Mesendoderm (in vitro differentiated cells): ENCODE measurements around the gene ADARB2.

ENCODE experiments used
- DNase-seq: peaks from one replicate; pipeline ENCODE4 v3.0.0; 2013
- H2AK5ac ChIP-seq: 2 replicates; pipeline ENCODE4 v1.6.1; 2013; ENCODE audit warnings: low read length, inconsistent platforms
- H2BK120ac ChIP-seq: 2 replicates; pipeline ENCODE4 v1.6.1; 2013; ENCODE audit warnings: low read depth, mild to moderate bottlenecking, low read length, moderate library complexity, mixed read lengths
- H2BK15ac ChIP-seq: replicated peaks from 2 replicates; pipeline ENCODE4 v1.6.1; 2013; ENCODE audit warnings: low read depth, mild to moderate bottlenecking, moderate library complexity
- H2BK5ac ChIP-seq: 2 replicates; pipeline ENCODE4 v1.6.1; 2013; ENCODE audit warnings: low read length, inconsistent platforms
- H3K18ac ChIP-seq: 2 replicates; pipeline ENCODE4 v1.6.1; 2013; ENCODE audit warnings: mild to moderate bottlenecking, low read length, mixed read lengths
- H3K23ac ChIP-seq: one replicate; pipeline ENCODE4 v1.6.1; 2013; ENCODE audit warnings: low read length
- H3K27ac ChIP-seq: 2 replicates; pipeline ENCODE4 v1.5.1; 2013; ENCODE audit warnings: low read depth, mild to moderate bottlenecking, inconsistent platforms, low read length, moderate library complexity
- H3K27me3 ChIP-seq: 2 replicates; pipeline ENCODE4 v1.6.1; 2013; ENCODE audit warnings: low read length, control low read depth, mild to moderate bottlenecking, inconsistent platforms; ENCODE audit not compliant: insufficient read depth, poor library complexity
- H3K36me3 ChIP-seq: 2 replicates; pipeline ENCODE4 v1.6.1; 2013; ENCODE audit warnings: low read length, inconsistent platforms; ENCODE audit not compliant: control insufficient read depth, insufficient read depth
- H3K4ac ChIP-seq: one replicate; pipeline ENCODE4 v1.6.1; 2013; ENCODE audit warnings: low read depth, mild to moderate bottlenecking, low read length, moderate library complexity
- H3K4me1 ChIP-seq: 2 replicates; pipeline ENCODE4 v1.6.1; 2013; ENCODE audit warnings: low read depth, low read length, inconsistent platforms; ENCODE audit not compliant: control insufficient read depth
- H3K4me2 ChIP-seq: 2 replicates; pipeline ENCODE4 v1.6.1; 2013; ENCODE audit warnings: low read length
- H3K4me3 ChIP-seq: 2 replicates; pipeline ENCODE4 v1.5.1; 2013; ENCODE audit warnings: mild to moderate bottlenecking, low read length
- H3K56ac ChIP-seq: one replicate; pipeline ENCODE4 v1.6.1; 2013; ENCODE audit warnings: low read length
- H3K79me1 ChIP-seq: 2 replicates; pipeline ENCODE4 v1.6.1; 2013; ENCODE audit warnings: low read length, inconsistent platforms
- H3K79me2 ChIP-seq: 2 replicates; pipeline ENCODE4 v1.6.1; 2013; ENCODE audit warnings: mild to moderate bottlenecking, low read length; ENCODE audit not compliant: control insufficient read depth, insufficient read depth
- H3K9ac ChIP-seq: 2 replicates; pipeline ENCODE4 v1.6.1; 2013; ENCODE audit warnings: low read length, inconsistent platforms
- H4K5ac ChIP-seq: one replicate; pipeline ENCODE4 v1.6.1; 2013; ENCODE audit warnings: low read length
- H4K8ac ChIP-seq: one replicate; pipeline ENCODE4 v1.6.1; 2013; ENCODE audit warnings: low read depth, mild to moderate bottlenecking, control low read depth, low read length, moderate library complexity
- WGBS: extraction: QIAGEN DNeasy Blood & Tissue Kit; methylation state at CpG from one replicate; pipeline ENCODE4 v1.1.7; 2013; ENCODE audit warnings: low lambda C conversion rate, missing lambda C conversion rate; ENCODE audit not compliant: insufficient coverage; ENCODE audit errors: extremely low coverage; 5-methylcytosine and 5-hydroxymethylcytosine counted together

Gene ADARB2

GRCh38 chr10:1653321-1653720 lies 84.0 kb downstream of the ADARB2 start:
- Histone ChIP-seq H4K5ac (no peak overlapping the region), H3K4me3 (no peak overlapping the region), H2BK15ac (no peak overlapping the region), H3K36me3 (no peaks in the 10 kb centered on the region), H3K79me2 (no peaks in the 10 kb centered on the region), H3K23ac (no peak overlapping the region), H3K9ac (no peak overlapping the region), H3K4ac (no peak overlapping the region), H3K27ac (no peak overlapping the region), H3K56ac (no peak overlapping the region), H3K4me2 (no peak overlapping the region), H3K27me3 (no peaks in the 10 kb centered on the region), H2BK5ac (no peak overlapping the region), H3K79me1 (no peaks in the 10 kb centered on the region), H3K18ac (no peak overlapping the region), H3K4me1 (no peaks in the 10 kb centered on the region), H4K8ac (no peak overlapping the region), H2BK120ac (no peak overlapping the region), H2AK5ac (no peak overlapping the region)
- no CpG with 5 or more reads among the region's 11 CpGs for WGBS
- DNase-seq: no peak

GRCh38 chr10:1652151-1652550 lies 85.2 kb downstream of the ADARB2 start:
- no peak overlapping the region for H3K27ac ChIP-seq
- H3K4me1 ChIP-seq: no peaks in the 10 kb centered on the region
- H3K4ac ChIP-seq: no peak overlapping the region
- H3K79me2 ChIP-seq: no peaks in the 10 kb centered on the region
- H4K8ac ChIP-seq: no peak overlapping the region
- H3K4me2 ChIP-seq: no peak overlapping the region
- no peak overlapping the region for H3K56ac ChIP-seq
- no peak overlapping the region for H3K23ac ChIP-seq
- H2AK5ac ChIP-seq: no peak overlapping the region
- WGBS: no CpG with 5 or more reads among the region's 9 CpGs
- no peak overlapping the region for H4K5ac ChIP-seq
- H2BK15ac ChIP-seq: no peak overlapping the region
- no peak overlapping the region for H2BK5ac ChIP-seq
- H3K79me1 ChIP-seq: no peaks in the 10 kb centered on the region
- no peak for DNase-seq
- H3K18ac ChIP-seq: no peak overlapping the region
- H3K36me3 ChIP-seq: no peaks in the 10 kb centered on the region
- H2BK120ac ChIP-seq: no peak overlapping the region
- no peaks in the 10 kb centered on the region for H3K27me3 ChIP-seq
- no peak overlapping the region for H3K4me3 ChIP-seq
- H3K9ac ChIP-seq: no peak overlapping the region

GRCh38 chr10:1651270-1651966 lies 85.9 kb downstream of the ADARB2 start:
- H3K27ac ChIP-seq: no peak overlapping the region
- no peak overlapping the region for H3K56ac ChIP-seq
- H3K4me3 ChIP-seq: no peak overlapping the region
- H4K5ac ChIP-seq: no peak overlapping the region
- no peaks in the 10 kb centered on the region for H3K27me3 ChIP-seq
- no peak overlapping the region for H3K9ac ChIP-seq
- no peak overlapping the region for H3K4me2 ChIP-seq
- H3K23ac ChIP-seq: no peak overlapping the region
- H2AK5ac ChIP-seq: no peak overlapping the region
- no peak overlapping the region for H4K8ac ChIP-seq
- no peak overlapping the region for H3K4ac ChIP-seq
- H3K36me3 ChIP-seq: no peaks in the 10 kb centered on the region
- H2BK5ac ChIP-seq: no peak overlapping the region
- no peaks in the 10 kb centered on the region for H3K4me1 ChIP-seq
- no peaks in the 10 kb centered on the region for H3K79me2 ChIP-seq
- DNase-seq: no peak
- no peaks in the 10 kb centered on the region for H3K79me1 ChIP-seq
- H3K18ac ChIP-seq: no peak overlapping the region
- no peak overlapping the region for H2BK120ac ChIP-seq
- no peak overlapping the region for H2BK15ac ChIP-seq
- WGBS: no CpG with 5 or more reads among the region's 20 CpGs

GRCh38 chr10:1650542-1651269 lies 86.6 kb downstream of the ADARB2 start:
- no CpG with 5 or more reads among the region's 25 CpGs for whole genome bisulfite sequencing

GRCh38 chr10:1648648-1649047 lies 88.7 kb downstream of the ADARB2 start:
- no peak overlapping the region for H3K4me3 ChIP-seq
- H3K79me1 ChIP-seq: no peaks in the 10 kb centered on the region
- H3K18ac ChIP-seq: no peak overlapping the region
- WGBS: no CpG with 5 or more reads among the region's 12 CpGs
- no peak overlapping the region for H2BK15ac ChIP-seq
- no peak overlapping the region for H4K8ac ChIP-seq
- H3K79me2 ChIP-seq: no peaks in the 10 kb centered on the region
- no peak for DNase-seq
- no peak overlapping the region for H2BK120ac ChIP-seq
- no peak overlapping the region for H4K5ac ChIP-seq
- H3K36me3 ChIP-seq: no peaks in the 10 kb centered on the region
- H3K56ac ChIP-seq: no peak overlapping the region
- H3K4me1 ChIP-seq: no peaks in the 10 kb centered on the region
- H2BK5ac ChIP-seq: no peak overlapping the region
- no peak overlapping the region for H3K27ac ChIP-seq
- H3K4me2 ChIP-seq: no peak overlapping the region
- no peak overlapping the region for H3K9ac ChIP-seq
- H3K23ac ChIP-seq: no peak overlapping the region
- no peak overlapping the region for H2AK5ac ChIP-seq
- H3K4ac ChIP-seq: no peak overlapping the region
- no peaks in the 10 kb centered on the region for H3K27me3 ChIP-seq

More at GRCh38 chr10:1650542-1651269, 86.6 kb downstream of the ADARB2 start:
- no peak overlapping the region for H3K56ac ChIP-seq
- H4K8ac ChIP-seq: no peak overlapping the region
- no peak overlapping the region for H3K27ac ChIP-seq
- H2BK5ac ChIP-seq: no peak overlapping the region
- no peak overlapping the region for H3K18ac ChIP-seq
- H3K79me2 ChIP-seq: no peaks in the 10 kb centered on the region
- DNase-seq: no peak
- H3K4me2 ChIP-seq: no peak overlapping the region
- H3K36me3 ChIP-seq: no peaks in the 10 kb centered on the region
- H3K4me1 ChIP-seq: no peaks in the 10 kb centered on the region
- no peak overlapping the region for H3K4ac ChIP-seq
- H3K79me1 ChIP-seq: no peaks in the 10 kb centered on the region
- no peak overlapping the region for H3K4me3 ChIP-seq
- no peaks in the 10 kb centered on the region for H3K27me3 ChIP-seq
- no peak overlapping the region for H2BK15ac ChIP-seq
- no peak overlapping the region for H4K5ac ChIP-seq
- no peak overlapping the region for H2AK5ac ChIP-seq
- no peak overlapping the region for H3K9ac ChIP-seq
- H3K23ac ChIP-seq: no peak overlapping the region
- H2BK120ac ChIP-seq: no peak overlapping the region
